Gastrocnemius medialis (tissue), 4 donors: ENCODE data around the gene GPRC5C.

Source experiments
- CTCF ChIP-seq, 5 experiments: fragments of 450-650 bp in 3 of 5; fragments of 200-600 bp in 2 of 5; sonication (generic) in 2 of 5; IDR thresholded peaks in 4 of 5; conservative IDR thresholded peaks in 1 of 5; 1 replicate in 4 of 5; 2 replicates in 1 of 5; pipeline ENCODE4 v1.5.1; 2016 to 2019; ENCODE audit warnings: antibody characterized with exemption in 5 of 5, mild to moderate bottlenecking in 3 of 5, moderate library complexity in 3 of 5
- POLR2A ChIP-seq, 2 donors: fragments of 450-650 bp; IDR thresholded peaks; one replicate each; pipeline ENCODE4 v1.6.1; 2017; ENCODE audit warnings: antibody characterized with exemption in 2 of 2, mild to moderate bottlenecking in 2 of 2, moderate library complexity in 2 of 2

- TF ChIP-seq POLR2A (IDR thresholded peaks at IDR 0.05) = no peak
- TF ChIP-seq CTCF (IDR thresholded peaks at IDR 0.05 in 4 of 5, conservative IDR thresholded peaks at IDR 0.05 in 1 of 5) = no peak
Observed at GRCh38 chr17:74391771-74392170, 40.1 kb upstream of the GPRC5C start.
